Caco-2 (cell line): ENCODE results near the gene GSTT4. TPM values are rescaled to one million over a fixed set of nuclear protein-coding genes. Genes with fewer than 3 reads are reported as not detected.

ENCODE experiments used
- BruUV-seq: library from RNA; stranded (reverse); fragments of 400-500 nt; replicated peaks from 2 replicates; lab custom pipeline; 2021; lab: Mats Ljungman, UMichigan
- CTCF ChIA-PET: fragments of 300-600 bp; sonication (Branson Sonifier 250); formaldehyde crosslinking; loops from one replicate; lab custom pipeline; 2022; ENCODE audit warnings: antibody characterized with exemption; lab: Charles Lee
- POLR2A ChIA-PET: fragments of 300-600 bp; sonication (Branson Sonifier 250); formaldehyde crosslinking; loops from one replicate; lab custom pipeline; 2022; ENCODE audit warnings: antibody characterized with exemption; lab: Charles Lee
- DNase-seq, 2 experiments: peaks; one replicate each; pipeline versions ENCODE4 v3.0.0 to v3.0.0-alpha.2; 2020 to 2022
- H3K27me3 ChIP-seq: replicated peaks from 2 replicates; pipeline ENCODE4 v1.6.0; 2011; ENCODE audit warnings: low read length; ENCODE audit not compliant: control insufficient read depth, insufficient read depth
- H3K36me3 ChIP-seq: 2 replicates; pipeline ENCODE4 v1.5.1; 2011; ENCODE audit warnings: low read length; ENCODE audit not compliant: control insufficient read depth, insufficient read depth
- H3K4me1 ChIP-seq: fragments of 250-450 bp; sonication (Bioruptor Pico); 2 replicates; pipeline ENCODE4 v1.5.1; 2020; ENCODE audit warnings: mild to moderate bottlenecking
- H3K4me3 ChIP-seq: 2 replicates; pipeline ENCODE4 v1.5.1; 2011; ENCODE audit warnings: low read depth, mild to moderate bottlenecking, control low read depth, low read length
- H3K9me3 ChIP-seq: fragments of 250-450 bp; sonication (Bioruptor Pico); 2 replicates; pipeline ENCODE4 v1.5.1; 2020; ENCODE audit warnings: mild to moderate bottlenecking, moderate library complexity
- H3K27ac Mint-ChIP-seq: one replicate; pipeline ENCODE4 v1.8.0; 2022; ENCODE audit warnings: mixed read lengths; ENCODE audit not compliant: unreplicated experiment
- H3K27me3 Mint-ChIP-seq: one replicate; pipeline ENCODE4 v1.8.0; 2022; ENCODE audit warnings: mixed read lengths; ENCODE audit not compliant: insufficient read depth, unreplicated experiment
- H3K36me3 Mint-ChIP-seq: one replicate; pipeline ENCODE4 v1.8.0; 2022; ENCODE audit warnings: mild to moderate bottlenecking, mixed read lengths; ENCODE audit not compliant: insufficient read depth, unreplicated experiment
- H3K4me1 Mint-ChIP-seq: one replicate; pipeline ENCODE4 v1.8.0; 2022; ENCODE audit warnings: low read depth, mixed read lengths; ENCODE audit not compliant: unreplicated experiment
- H3K4me3 Mint-ChIP-seq: one replicate; pipeline ENCODE4 v1.8.0; 2022; ENCODE audit warnings: mild to moderate bottlenecking, moderate library complexity, mixed read lengths; ENCODE audit not compliant: unreplicated experiment
- H3K9me3 Mint-ChIP-seq: one replicate; pipeline ENCODE4 v1.8.0; 2022; ENCODE audit warnings: mixed read lengths; ENCODE audit not compliant: unreplicated experiment
- intact Hi-C: fragments of 100-400 bp; cut with micrococcal nuclease; formaldehyde crosslinking; loops from one replicate; pipeline ENCODE4 v1.10.0; 2022; ENCODE audit not compliant: unreplicated experiment
- total RNA-seq: library from RNA; stranded (reverse); gene quantifications from 2 replicates; pipeline ENCODE4 v1.2.3, GENCODE V29; 2022
- TF ChIP-seq, protein P1 (sequence below), 2 experiments: fragments of 200-600 bp in 1 of 2; IDR thresholded peaks; 1 replicate in 1 of 2; 2 replicates in 1 of 2; pipeline versions ENCODE4 v1.5.1 to v1.8.0; 2011 to 2022; ENCODE audit warnings: antibody characterized with exemption in 1 of 2, control low read depth in 1 of 2, inconsistent platforms in 1 of 2, low read depth in 1 of 2, low read length in 1 of 2, mild to moderate bottlenecking in 1 of 2, moderate library complexity in 1 of 2; ENCODE audit not compliant: insufficient read depth in 1 of 2, severe bottlenecking in 1 of 2, unreplicated experiment in 1 of 2

The GSTT4 gene
- total RNA-seq, 1 experiment from 2014 or later, result 0.16 TPM

DNA sequence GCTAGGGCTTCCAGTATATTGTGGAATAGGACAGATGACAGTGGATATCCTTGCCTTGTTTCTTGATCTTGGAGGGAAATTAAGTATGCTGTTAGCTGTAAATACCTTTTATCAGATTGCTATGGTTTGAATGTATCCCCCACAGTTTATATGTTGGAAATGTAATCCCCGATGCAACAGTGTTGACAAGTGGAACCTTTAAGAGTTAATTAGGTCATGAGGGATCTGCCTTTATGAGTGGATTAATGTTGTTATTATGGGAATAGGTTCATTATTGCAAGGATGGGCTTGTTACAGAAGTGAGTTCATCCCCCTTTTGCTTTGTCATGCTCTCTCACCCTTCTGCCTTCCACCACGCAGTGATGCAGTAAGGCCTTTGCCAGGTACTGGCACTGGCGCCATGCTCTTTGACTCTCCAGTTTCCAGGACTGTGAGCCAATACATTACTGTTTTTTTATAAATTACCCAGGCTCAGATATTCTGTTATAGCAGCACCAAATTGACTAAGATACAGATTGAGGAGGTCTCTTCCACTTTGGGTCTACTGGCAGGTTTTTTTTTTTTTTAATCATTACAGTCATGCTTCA lies 22.2 kb upstream of the GSTT4 start:
- Mint-ChIP-seq H3K9me3 (no peaks in the 10 kb centered on the region), H3K27ac (no peak overlapping the region), H3K4me3 (no peak overlapping the region), H3K4me1 (no peaks in the 10 kb centered on the region), H3K36me3 (no peaks in the 10 kb centered on the region), H3K27me3 (no peaks in the 10 kb centered on the region)
- Histone ChIP-seq H3K4me1 (no peaks in the 10 kb centered on the region), H3K27me3 (no peaks in the 10 kb centered on the region), H3K4me3 (no peak overlapping the region), H3K9me3 (no peaks in the 10 kb centered on the region), H3K36me3 (no peaks in the 10 kb centered on the region)
- BruUV-seq, result no TSS peak
- intact Hi-C loops, result no loop called here
- ChIA-PET CTCF (no interaction called here), POLR2A (no interaction called here)
- DNase-seq, result no peak
- TF ChIP-seq, protein P1, sequence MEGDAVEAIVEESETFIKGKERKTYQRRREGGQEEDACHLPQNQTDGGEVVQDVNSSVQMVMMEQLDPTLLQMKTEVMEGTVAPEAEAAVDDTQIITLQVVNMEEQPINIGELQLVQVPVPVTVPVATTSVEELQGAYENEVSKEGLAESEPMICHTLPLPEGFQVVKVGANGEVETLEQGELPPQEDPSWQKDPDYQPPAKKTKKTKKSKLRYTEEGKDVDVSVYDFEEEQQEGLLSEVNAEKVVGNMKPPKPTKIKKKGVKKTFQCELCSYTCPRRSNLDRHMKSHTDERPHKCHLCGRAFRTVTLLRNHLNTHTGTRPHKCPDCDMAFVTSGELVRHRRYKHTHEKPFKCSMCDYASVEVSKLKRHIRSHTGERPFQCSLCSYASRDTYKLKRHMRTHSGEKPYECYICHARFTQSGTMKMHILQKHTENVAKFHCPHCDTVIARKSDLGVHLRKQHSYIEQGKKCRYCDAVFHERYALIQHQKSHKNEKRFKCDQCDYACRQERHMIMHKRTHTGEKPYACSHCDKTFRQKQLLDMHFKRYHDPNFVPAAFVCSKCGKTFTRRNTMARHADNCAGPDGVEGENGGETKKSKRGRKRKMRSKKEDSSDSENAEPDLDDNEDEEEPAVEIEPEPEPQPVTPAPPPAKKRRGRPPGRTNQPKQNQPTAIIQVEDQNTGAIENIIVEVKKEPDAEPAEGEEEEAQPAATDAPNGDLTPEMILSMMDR (IDR thresholded peaks at IDR 0.05; ENCODE audit: insufficient read depth in 1 of 2, low read depth in 1 of 2, low read length in 1 of 2, severe bottlenecking in 1 of 2, unreplicated experiment in 1 of 2), result no peak

DNA sequence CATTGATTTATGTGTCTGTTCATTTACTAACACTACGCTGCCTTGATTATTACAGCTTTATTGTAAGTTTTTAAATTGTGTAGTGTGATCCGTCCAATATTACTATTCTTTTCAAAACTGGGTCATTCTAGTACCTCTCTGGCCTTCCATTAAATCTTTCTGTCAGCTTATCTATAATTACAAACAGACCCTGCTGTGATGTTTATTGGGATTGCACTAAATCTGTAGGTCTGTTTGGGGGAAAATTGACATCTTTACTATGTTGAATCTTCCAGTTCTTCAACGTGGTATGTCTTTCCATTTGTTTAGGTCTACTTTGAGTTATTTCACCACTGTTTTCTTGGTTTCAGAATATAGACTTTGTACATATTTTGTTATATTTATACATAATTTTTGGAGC lies 21.5 kb upstream of the GSTT4 start:
- H3K9me3 ChIP-seq, result no peaks in the 10 kb centered on the region
- intact Hi-C loops, result no loop called here
- H3K27me3 Mint-ChIP-seq, result no peaks in the 10 kb centered on the region
- H3K27me3 ChIP-seq, result no peaks in the 10 kb centered on the region
- H3K4me3 ChIP-seq, result no peak overlapping the region
- H3K4me3 Mint-ChIP-seq, result no peak overlapping the region
- H3K9me3 Mint-ChIP-seq, result no peaks in the 10 kb centered on the region
- H3K36me3 Mint-ChIP-seq, result no peaks in the 10 kb centered on the region
- H3K36me3 ChIP-seq, result no peaks in the 10 kb centered on the region
- POLR2A ChIA-PET, result no interaction called here
- no peak for DNase-seq
- no peak overlapping the region for H3K27ac Mint-ChIP-seq
- no peaks in the 10 kb centered on the region for H3K4me1 ChIP-seq
- TF ChIP-seq, protein P1 (IDR thresholded peaks at IDR 0.05; ENCODE audit: insufficient read depth in 1 of 2, low read depth in 1 of 2, low read length in 1 of 2, severe bottlenecking in 1 of 2, unreplicated experiment in 1 of 2), result no peak
- BruUV-seq, result no TSS peak
- H3K4me1 Mint-ChIP-seq, result no peaks in the 10 kb centered on the region
- CTCF ChIA-PET, result no interaction called here

DNA sequence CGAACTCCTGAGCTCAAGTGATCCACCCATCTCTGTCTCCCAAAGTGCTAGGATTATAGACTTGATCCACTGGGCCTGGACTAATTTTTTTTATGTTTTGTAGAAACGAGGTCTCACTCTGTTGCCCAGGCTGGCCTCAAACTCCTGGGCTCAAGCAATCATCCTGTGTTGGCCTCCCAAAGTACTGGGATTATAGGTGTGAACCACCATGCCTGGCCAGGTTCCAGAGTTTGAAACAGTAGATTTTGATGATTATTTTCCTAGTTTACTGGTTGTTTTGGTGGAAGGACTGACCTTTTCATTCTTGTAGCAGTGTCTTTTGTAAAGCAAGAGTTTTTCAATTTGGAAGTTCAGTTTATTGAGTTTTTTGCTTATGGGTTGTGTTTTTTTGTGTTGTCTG lies 20.8 kb upstream of the GSTT4 start:
- Mint-ChIP-seq H3K9me3 (no peaks in the 10 kb centered on the region), H3K4me3 (no peak overlapping the region), H3K27ac (no peak overlapping the region), H3K4me1 (no peaks in the 10 kb centered on the region), H3K36me3 (no peaks in the 10 kb centered on the region), H3K27me3 (no peaks in the 10 kb centered on the region)
- Histone ChIP-seq H3K4me1 (no peaks in the 10 kb centered on the region), H3K4me3 (no peak overlapping the region), H3K27me3 (no peaks in the 10 kb centered on the region), H3K36me3 (no peaks in the 10 kb centered on the region), H3K9me3 (no peaks in the 10 kb centered on the region)
- BruUV-seq, result no TSS peak
- CTCF ChIA-PET, result no interaction called here
- intact Hi-C loops, result no loop called here
- TF ChIP-seq, protein P1 (IDR thresholded peaks at IDR 0.05; ENCODE audit: insufficient read depth in 1 of 2, low read depth in 1 of 2, low read length in 1 of 2, severe bottlenecking in 1 of 2, unreplicated experiment in 1 of 2), result no peak
- no peak for DNase-seq
- POLR2A ChIA-PET, result no interaction called here
